HEK293 (cell line): Measurements from ENCODE around the gene GXYLT1.
"Not testable (repeated sequence)": the region's sequence is repeated elsewhere in the genome, so short reads cannot be mapped to it uniquely, and the experiment has no call there.

Experiments
- CTCF ChIA-PET: fragments of 350-600 bp; formaldehyde crosslinking; extraction: SDS; loops from one replicate; lab custom pipeline; 2021; ENCODE audit warnings: antibody characterized with exemption; lab: Yijun Ruan, JAX
- POLR2A ChIA-PET: fragments of 300-600 bp; formaldehyde crosslinking; extraction: SDS; loops from one replicate; lab custom pipeline; 2020; ENCODE audit warnings: antibody characterized with exemption, inconsistent platforms; lab: Yijun Ruan, JAX
- H3K27ac ChIP-seq: fragments of 200-500 bp; sonication (Bioruptor generic); 2 replicates; pipeline ENCODE4 v1.5.1; 2014; ENCODE audit warnings: low read depth, low read length, control low read depth, inconsistent platforms; ENCODE audit errors: extremely low read depth
- H3K36me3 ChIP-seq, 2 experiments: fragments of 200-500 bp in 1 of 2; sonication (Bioruptor generic) in 1 of 2; 1 replicate in 1 of 2; 2 replicates in 1 of 2; pipeline ENCODE4 v1.5.1; 2014 to 2017; ENCODE audit warnings: inconsistent platforms in 2 of 2, low read length in 2 of 2; ENCODE audit not compliant: control insufficient read depth in 2 of 2, insufficient read depth in 1 of 2
- H3K4me1 ChIP-seq: fragments of 200-500 bp; sonication (Bioruptor generic); 2 replicates; pipeline ENCODE4 v1.5.1; 2014; ENCODE audit warnings: mild to moderate bottlenecking, low read length, inconsistent platforms; ENCODE audit not compliant: control insufficient read depth, insufficient read depth
- H3K4me3 ChIP-seq: 2 replicates; pipeline ENCODE4 v1.5.1; 2011; ENCODE audit warnings: low read depth, mild to moderate bottlenecking, control low read depth, low read length, moderate library complexity
- H3K9me3 ChIP-seq: fragments of 200-500 bp; sonication (Bioruptor generic); 2 replicates; pipeline ENCODE4 v1.5.1; 2014; ENCODE audit warnings: low read depth, low read length, inconsistent platforms; ENCODE audit not compliant: control insufficient read depth, insufficient read depth
- GFI1B ChIP-seq: fragments of 450-650 bp; formaldehyde crosslinking; IDR thresholded peaks from 2 replicates; pipeline ENCODE4 v1.5.1; 2016; ENCODE audit warnings: missing biosample characterization, missing genetic modification characterization
- KLF9 ChIP-seq: fragments of 450-650 bp; formaldehyde crosslinking; IDR thresholded peaks from 2 replicates; pipeline ENCODE4 v1.5.1; 2016; ENCODE audit warnings: missing biosample characterization, missing genetic modification characterization, low read depth
- MEIS1 ChIP-seq: sonication (generic); formaldehyde crosslinking; IDR thresholded peaks from 2 replicates; pipeline ENCODE4 v1.8.1; 2022; ENCODE audit warnings: missing genetic modification reagents, mild to moderate bottlenecking, borderline replicate concordance
- ZFP69B ChIP-seq: fragments of 450-650 bp; formaldehyde crosslinking; IDR thresholded peaks from 2 replicates; pipeline ENCODE4 v1.5.1; 2016; ENCODE audit warnings: missing biosample characterization, missing genetic modification characterization
- ZNF146 ChIP-seq: fragments of 450-650 bp; formaldehyde crosslinking; IDR thresholded peaks from 2 replicates; pipeline ENCODE4 v1.5.1; 2016; ENCODE audit warnings: missing biosample characterization, missing genetic modification characterization
- ZNF155 ChIP-seq: fragments of 450-650 bp; formaldehyde crosslinking; IDR thresholded peaks from 2 replicates; pipeline ENCODE4 v1.5.1; 2016; ENCODE audit warnings: missing biosample characterization, missing genetic modification characterization
- ZNF2 ChIP-seq: fragments of 450-650 bp; formaldehyde crosslinking; IDR thresholded peaks from 2 replicates; pipeline ENCODE4 v1.5.1; 2016; ENCODE audit warnings: missing biosample characterization, missing genetic modification characterization
- ZNF214 ChIP-seq: fragments of 450-650 bp; formaldehyde crosslinking; IDR thresholded peaks from 2 replicates; pipeline ENCODE4 v1.5.1; 2017; ENCODE audit warnings: missing biosample characterization, mild to moderate bottlenecking, missing genetic modification characterization, borderline replicate concordance
- ZNF623 ChIP-seq: fragments of 450-650 bp; formaldehyde crosslinking; IDR thresholded peaks from 2 replicates; pipeline ENCODE4 v1.5.1; 2016; ENCODE audit warnings: missing biosample characterization, missing genetic modification characterization
- ZNF791 ChIP-seq: fragments of 450-650 bp; formaldehyde crosslinking; IDR thresholded peaks from 2 replicates; pipeline ENCODE4 v1.5.1; 2016; ENCODE audit warnings: missing biosample characterization, missing genetic modification characterization
- ZSCAN23 ChIP-seq: fragments of 450-650 bp; formaldehyde crosslinking; IDR thresholded peaks from 2 replicates; pipeline ENCODE4 v1.5.1; 2016; ENCODE audit warnings: missing biosample characterization, missing genetic modification characterization
- ZXDB ChIP-seq: fragments of 450-650 bp; formaldehyde crosslinking; IDR thresholded peaks from 2 replicates; pipeline ENCODE4 v1.5.1; 2016; ENCODE audit warnings: missing biosample characterization, missing genetic modification characterization
- TF ChIP-seq, protein P1 (sequence below): fragments of 450-650 bp; formaldehyde crosslinking; IDR thresholded peaks from 2 replicates; pipeline ENCODE4 v1.5.1; 2016; ENCODE audit warnings: missing biosample characterization, missing genetic modification characterization
- TF ChIP-seq, protein P2 (sequence below): fragments of 450-650 bp; formaldehyde crosslinking; IDR thresholded peaks from 2 replicates; pipeline ENCODE4 v1.5.1; 2016; ENCODE audit warnings: missing biosample characterization, missing genetic modification characterization
- TF ChIP-seq, protein P3 (sequence below): fragments of 450-650 bp; formaldehyde crosslinking; conservative IDR thresholded peaks from 2 replicates; pipeline ENCODE4 v1.5.1; 2016; ENCODE audit warnings: low read depth, missing biosample characterization, missing genetic modification characterization
- TF ChIP-seq, protein P4 (sequence below): fragments of 450-650 bp; formaldehyde crosslinking; IDR thresholded peaks from 2 replicates; pipeline ENCODE4 v1.5.1; 2017; ENCODE audit warnings: missing biosample characterization, missing genetic modification characterization
- TF ChIP-seq, protein P5 (sequence below): fragments of 450-650 bp; formaldehyde crosslinking; IDR thresholded peaks from 2 replicates; pipeline ENCODE4 v1.5.1; 2016; ENCODE audit warnings: missing biosample characterization, missing genetic modification characterization
- TF ChIP-seq, protein P6 (sequence below): fragments of 450-650 bp; formaldehyde crosslinking; IDR thresholded peaks from 2 replicates; pipeline ENCODE4 v1.5.1; 2017; ENCODE audit warnings: missing biosample characterization, missing genetic modification characterization

The GXYLT1 gene

DNA sequence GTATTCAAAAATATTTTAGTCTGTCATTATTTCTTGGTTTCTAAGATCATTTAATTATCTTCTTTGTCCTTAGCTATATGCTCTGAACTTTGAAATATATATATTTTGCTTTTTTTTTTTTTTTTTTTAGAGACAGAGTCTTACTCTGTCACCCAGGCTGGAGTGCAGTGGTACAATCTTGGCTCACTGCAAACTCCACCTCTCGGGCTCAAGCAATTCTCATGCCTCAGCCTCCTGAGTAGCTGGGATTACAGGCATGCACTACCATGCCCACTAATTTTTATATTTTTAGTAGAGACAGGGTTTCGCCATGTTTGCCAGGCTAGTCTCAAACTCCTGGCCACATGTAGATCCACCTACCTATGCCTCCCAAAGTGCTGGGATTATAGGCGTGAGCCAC is 43.6 kb upstream of the GXYLT1 start:
- CTCF ChIA-PET: interaction anchor here (0.7 kb wide), 1 partner anchor 47 kb away, joined by 6 read pairs; no protein-coding TSS in a partner anchor
- TF ChIP-seq, protein P1, sequence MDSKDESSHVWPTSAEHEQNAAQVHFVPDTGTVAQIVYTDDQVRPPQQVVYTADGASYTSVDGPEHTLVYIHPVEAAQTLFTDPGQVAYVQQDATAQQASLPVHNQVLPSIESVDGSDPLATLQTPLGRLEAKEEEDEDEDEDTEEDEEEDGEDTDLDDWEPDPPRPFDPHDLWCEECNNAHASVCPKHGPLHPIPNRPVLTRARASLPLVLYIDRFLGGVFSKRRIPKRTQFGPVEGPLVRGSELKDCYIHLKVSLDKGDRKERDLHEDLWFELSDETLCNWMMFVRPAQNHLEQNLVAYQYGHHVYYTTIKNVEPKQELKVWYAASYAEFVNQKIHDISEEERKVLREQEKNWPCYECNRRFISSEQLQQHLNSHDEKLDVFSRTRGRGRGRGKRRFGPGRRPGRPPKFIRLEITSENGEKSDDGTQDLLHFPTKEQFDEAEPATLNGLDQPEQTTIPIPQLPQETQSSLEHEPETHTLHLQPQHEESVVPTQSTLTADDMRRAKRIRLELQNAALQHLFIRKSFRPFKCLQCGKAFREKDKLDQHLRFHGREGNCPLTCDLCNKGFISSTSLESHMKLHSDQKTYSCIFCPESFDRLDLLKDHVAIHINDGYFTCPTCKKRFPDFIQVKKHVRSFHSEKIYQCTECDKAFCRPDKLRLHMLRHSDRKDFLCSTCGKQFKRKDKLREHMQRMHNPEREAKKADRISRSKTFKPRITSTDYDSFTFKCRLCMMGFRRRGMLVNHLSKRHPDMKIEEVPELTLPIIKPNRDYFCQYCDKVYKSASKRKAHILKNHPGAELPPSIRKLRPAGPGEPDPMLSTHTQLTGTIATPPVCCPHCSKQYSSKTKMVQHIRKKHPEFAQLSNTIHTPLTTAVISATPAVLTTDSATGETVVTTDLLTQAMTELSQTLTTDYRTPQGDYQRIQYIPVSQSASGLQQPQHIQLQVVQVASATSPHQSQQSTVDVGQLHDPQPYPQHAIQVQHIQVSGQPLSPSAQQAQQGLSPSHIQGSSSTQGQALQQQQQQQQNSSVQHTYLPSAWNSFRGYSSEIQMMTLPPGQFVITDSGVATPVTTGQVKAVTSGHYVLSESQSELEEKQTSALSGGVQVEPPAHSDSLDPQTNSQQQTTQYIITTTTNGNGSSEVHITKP: peak; percentile 78
- H3K4me1 ChIP-seq, POLR2A ChIA-PET, H3K9me3 ChIP-seq, H3K36me3 ChIP-seq, H3K27ac ChIP-seq, H3K4me3 ChIP-seq: not testable (repeated sequence)

DNA sequence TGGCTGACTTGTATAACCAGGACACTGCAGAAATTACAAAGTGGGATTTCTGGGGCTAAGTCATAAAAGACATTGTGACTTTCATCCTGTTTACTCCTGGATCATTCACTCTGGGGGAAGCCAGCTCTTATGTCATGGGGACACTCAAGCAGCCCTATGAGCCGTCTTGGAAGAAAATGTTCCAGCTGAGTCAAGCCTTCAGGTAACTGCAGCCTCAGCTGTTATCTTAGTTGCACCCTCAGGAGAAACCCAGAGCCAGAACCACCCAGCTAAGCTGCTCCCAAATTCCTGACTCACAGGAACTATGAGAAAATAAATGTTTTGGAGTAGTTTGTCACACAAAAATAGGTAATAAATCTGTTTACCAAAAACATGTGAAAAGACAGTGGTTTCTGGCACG is 43.1 kb upstream of the GXYLT1 start:
- no peak overlapping the region for H3K27ac ChIP-seq
- ChIA-PET CTCF (interaction anchor here (0.6 kb wide), 1 partner anchor 192 kb away, joined by 3 read pairs; no protein-coding TSS in a partner anchor), POLR2A (no interaction called here)
- H3K4me3 ChIP-seq: no peak overlapping the region
- 0 out of 2 replicates have a peak, but pooled peaks cover 7% of the 10 kb centered on the region for H3K4me1 ChIP-seq
- peaks cover 0 to 4% of the 10 kb centered on the region in 2 experiments; a peak in 1 of 3 replicates for H3K36me3 ChIP-seq
- H3K9me3 ChIP-seq: no peaks in the 10 kb centered on the region
- TF ChIP-seq, protein P2, sequence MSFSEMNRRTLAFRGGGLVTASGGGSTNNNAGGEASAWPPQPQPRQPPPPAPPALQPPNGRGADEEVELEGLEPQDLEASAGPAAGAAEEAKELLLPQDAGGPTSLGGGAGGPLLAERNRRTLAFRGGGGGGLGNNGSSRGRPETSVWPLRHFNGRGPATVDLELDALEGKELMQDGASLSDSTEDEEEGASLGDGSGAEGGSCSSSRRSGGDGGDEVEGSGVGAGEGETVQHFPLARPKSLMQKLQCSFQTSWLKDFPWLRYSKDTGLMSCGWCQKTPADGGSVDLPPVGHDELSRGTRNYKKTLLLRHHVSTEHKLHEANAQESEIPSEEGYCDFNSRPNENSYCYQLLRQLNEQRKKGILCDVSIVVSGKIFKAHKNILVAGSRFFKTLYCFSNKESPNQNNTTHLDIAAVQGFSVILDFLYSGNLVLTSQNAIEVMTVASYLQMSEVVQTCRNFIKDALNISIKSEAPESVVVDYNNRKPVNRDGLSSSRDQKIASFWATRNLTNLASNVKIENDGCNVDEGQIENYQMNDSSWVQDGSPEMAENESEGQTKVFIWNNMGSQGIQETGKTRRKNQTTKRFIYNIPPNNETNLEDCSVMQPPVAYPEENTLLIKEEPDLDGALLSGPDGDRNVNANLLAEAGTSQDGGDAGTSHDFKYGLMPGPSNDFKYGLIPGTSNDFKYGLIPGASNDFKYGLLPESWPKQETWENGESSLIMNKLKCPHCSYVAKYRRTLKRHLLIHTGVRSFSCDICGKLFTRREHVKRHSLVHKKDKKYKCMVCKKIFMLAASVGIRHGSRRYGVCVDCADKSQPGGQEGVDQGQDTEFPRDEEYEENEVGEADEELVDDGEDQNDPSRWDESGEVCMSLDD (tag by site-specific recombination): no peak
- TF ChIP-seq, protein P3, sequence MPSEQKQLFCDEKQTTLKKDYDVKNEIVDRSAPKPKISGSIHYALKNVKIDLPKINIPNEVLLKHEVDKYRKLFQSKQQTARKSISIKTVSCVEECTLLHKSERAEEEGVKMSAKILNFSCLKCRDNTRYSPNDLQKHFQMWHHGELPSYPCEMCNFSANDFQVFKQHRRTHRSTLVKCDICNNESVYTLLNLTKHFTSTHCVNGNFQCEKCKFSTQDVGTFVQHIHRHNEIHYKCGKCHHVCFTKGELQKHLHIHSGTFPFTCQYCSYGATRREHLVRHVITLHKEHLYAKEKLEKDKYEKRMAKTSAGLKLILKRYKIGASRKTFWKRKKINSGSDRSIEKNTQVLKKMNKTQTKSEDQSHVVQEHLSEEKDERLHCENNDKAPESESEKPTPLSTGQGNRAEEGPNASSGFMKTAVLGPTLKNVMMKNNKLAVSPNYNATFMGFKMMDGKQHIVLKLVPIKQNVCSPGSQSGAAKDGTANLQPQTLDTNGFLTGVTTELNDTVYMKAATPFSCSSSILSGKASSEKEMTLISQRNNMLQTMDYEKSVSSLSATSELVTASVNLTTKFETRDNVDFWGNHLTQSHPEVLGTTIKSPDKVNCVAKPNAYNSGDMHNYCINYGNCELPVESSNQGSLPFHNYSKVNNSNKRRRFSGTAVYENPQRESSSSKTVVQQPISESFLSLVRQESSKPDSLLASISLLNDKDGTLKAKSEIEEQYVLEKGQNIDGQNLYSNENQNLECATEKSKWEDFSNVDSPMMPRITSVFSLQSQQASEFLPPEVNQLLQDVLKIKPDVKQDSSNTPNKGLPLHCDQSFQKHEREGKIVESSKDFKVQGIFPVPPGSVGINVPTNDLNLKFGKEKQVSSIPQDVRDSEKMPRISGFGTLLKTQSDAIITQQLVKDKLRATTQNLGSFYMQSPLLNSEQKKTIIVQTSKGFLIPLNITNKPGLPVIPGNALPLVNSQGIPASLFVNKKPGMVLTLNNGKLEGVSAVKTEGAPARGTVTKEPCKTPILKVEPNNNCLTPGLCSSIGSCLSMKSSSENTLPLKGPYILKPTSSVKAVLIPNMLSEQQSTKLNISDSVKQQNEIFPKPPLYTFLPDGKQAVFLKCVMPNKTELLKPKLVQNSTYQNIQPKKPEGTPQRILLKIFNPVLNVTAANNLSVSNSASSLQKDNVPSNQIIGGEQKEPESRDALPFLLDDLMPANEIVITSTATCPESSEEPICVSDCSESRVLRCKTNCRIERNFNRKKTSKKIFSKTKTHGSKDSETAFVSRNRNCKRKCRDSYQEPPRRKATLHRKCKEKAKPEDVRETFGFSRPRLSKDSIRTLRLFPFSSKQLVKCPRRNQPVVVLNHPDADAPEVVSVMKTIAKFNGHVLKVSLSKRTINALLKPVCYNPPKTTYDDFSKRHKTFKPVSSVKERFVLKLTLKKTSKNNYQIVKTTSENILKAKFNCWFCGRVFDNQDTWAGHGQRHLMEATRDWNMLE (tag by site-specific recombination): no peak
- TF ChIP-seq, protein P4, sequence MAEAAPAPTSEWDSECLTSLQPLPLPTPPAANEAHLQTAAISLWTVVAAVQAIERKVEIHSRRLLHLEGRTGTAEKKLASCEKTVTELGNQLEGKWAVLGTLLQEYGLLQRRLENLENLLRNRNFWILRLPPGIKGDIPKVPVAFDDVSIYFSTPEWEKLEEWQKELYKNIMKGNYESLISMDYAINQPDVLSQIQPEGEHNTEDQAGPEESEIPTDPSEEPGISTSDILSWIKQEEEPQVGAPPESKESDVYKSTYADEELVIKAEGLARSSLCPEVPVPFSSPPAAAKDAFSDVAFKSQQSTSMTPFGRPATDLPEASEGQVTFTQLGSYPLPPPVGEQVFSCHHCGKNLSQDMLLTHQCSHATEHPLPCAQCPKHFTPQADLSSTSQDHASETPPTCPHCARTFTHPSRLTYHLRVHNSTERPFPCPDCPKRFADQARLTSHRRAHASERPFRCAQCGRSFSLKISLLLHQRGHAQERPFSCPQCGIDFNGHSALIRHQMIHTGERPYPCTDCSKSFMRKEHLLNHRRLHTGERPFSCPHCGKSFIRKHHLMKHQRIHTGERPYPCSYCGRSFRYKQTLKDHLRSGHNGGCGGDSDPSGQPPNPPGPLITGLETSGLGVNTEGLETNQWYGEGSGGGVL: no peak
- TF ChIP-seq ZNF214: no peak
- TF ChIP-seq ZNF155: no peak
- no peak for TF ChIP-seq ZSCAN23
- no peak for TF ChIP-seq KLF9 (tag by site-specific recombination)
- no peak for TF ChIP-seq ZNF146 (tag by site-specific recombination)
- no peak for TF ChIP-seq ZFP69B (tag by site-specific recombination)
- TF ChIP-seq, protein P5, sequence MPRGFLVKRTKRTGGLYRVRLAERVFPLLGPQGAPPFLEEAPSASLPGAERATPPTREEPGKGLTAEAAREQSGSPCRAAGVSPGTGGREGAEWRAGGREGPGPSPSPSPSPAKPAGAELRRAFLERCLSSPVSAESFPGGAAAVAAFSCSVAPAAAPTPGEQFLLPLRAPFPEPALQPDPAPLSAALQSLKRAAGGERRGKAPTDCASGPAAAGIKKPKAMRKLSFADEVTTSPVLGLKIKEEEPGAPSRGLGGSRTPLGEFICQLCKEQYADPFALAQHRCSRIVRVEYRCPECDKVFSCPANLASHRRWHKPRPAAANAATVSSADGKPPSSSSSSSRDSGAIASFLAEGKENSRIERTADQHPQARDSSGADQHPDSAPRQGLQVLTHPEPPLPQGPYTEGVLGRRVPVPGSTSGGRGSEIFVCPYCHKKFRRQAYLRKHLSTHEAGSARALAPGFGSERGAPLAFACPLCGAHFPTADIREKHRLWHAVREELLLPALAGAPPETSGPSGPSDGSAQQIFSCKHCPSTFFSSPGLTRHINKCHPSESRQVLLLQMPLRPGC (tag by site-specific recombination): no peak
- no peak for TF ChIP-seq ZXDB
- no peak for TF ChIP-seq MEIS1
- no peak for TF ChIP-seq ZNF2 (tag by site-specific recombination)
- TF ChIP-seq, protein P6, sequence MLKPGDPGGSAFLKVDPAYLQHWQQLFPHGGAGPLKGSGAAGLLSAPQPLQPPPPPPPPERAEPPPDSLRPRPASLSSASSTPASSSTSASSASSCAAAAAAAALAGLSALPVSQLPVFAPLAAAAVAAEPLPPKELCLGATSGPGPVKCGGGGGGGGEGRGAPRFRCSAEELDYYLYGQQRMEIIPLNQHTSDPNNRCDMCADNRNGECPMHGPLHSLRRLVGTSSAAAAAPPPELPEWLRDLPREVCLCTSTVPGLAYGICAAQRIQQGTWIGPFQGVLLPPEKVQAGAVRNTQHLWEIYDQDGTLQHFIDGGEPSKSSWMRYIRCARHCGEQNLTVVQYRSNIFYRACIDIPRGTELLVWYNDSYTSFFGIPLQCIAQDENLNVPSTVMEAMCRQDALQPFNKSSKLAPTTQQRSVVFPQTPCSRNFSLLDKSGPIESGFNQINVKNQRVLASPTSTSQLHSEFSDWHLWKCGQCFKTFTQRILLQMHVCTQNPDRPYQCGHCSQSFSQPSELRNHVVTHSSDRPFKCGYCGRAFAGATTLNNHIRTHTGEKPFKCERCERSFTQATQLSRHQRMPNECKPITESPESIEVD: no peak
- TF ChIP-seq GFI1B (tag by site-specific recombination): no peak
- TF ChIP-seq ZNF791 (tag by site-specific recombination): no peak
- TF ChIP-seq ZNF623 (tag by site-specific recombination): no peak
